BLaER1 (cell line): ENCODE results near the gene C1orf35.

Experiments used
- H3K27ac ChIP-seq: shearing (Covaris generic); formaldehyde crosslinking; 2 replicates; pipeline ENCODE4 v1.8.1; 2022
- H3K27me3 ChIP-seq: shearing (Covaris generic); formaldehyde crosslinking; 2 replicates; pipeline ENCODE4 v1.8.1; 2022
- H3K36me3 ChIP-seq: shearing (Covaris generic); formaldehyde crosslinking; 2 replicates; pipeline ENCODE4 v1.8.1; 2022
- H3K4me1 ChIP-seq: shearing (Covaris generic); formaldehyde crosslinking; 2 replicates; pipeline ENCODE4 v1.8.1; 2022
- H3K4me2 ChIP-seq: shearing (Covaris generic); formaldehyde crosslinking; 2 replicates; pipeline ENCODE4 v1.8.1; 2022
- H3K4me3 ChIP-seq: shearing (Covaris generic); formaldehyde crosslinking; 2 replicates; pipeline ENCODE4 v1.8.1; 2022
- H3K9ac ChIP-seq: shearing (Covaris generic); formaldehyde crosslinking; 2 replicates; pipeline ENCODE4 v1.8.1; 2022
- H3K9me3 ChIP-seq: shearing (Covaris generic); formaldehyde crosslinking; 2 replicates; pipeline ENCODE4 v1.8.1; 2022
- H4K20me1 ChIP-seq: shearing (Covaris generic); formaldehyde crosslinking; 2 replicates; pipeline ENCODE4 v1.8.1; 2022
- Cebpa-rat ChIP-seq: shearing (Covaris generic); IDR thresholded peaks from 2 replicates; pipeline ENCODE4 v1.8.1; 2022

The C1orf35 gene

GRCh38 chr1:228105270-228105995 is 2.3 kb upstream of the C1orf35 start:
- Histone ChIP-seq H3K27ac (no peak overlapping the region), H3K9ac (no peak overlapping the region), H3K36me3 (peaks cover 41% of the 10 kb centered on the region), H4K20me1 (peaks cover 35% of the 10 kb centered on the region), H3K4me1 (peaks cover 46% of the 10 kb centered on the region), H3K9me3 (no peaks in the 10 kb centered on the region), H3K4me2 (no peak overlapping the region), H3K27me3 (no peaks in the 10 kb centered on the region), H3K4me3 (no peak overlapping the region)
- no peak for TF ChIP-seq Cebpa-rat

- Histone ChIP-seq H3K27ac (no peak overlapping the region), H3K4me2 (no peak overlapping the region; the same call in 1 of the 2 replicates), H3K4me3 (no peak overlapping the region), H3K9me3 (no peaks in the 10 kb centered on the region), H3K36me3 (peaks cover 48% of the 10 kb centered on the region), H3K4me1 (peaks cover 39% of the 10 kb centered on the region), H4K20me1 (peaks cover 43% of the 10 kb centered on the region), H3K27me3 (no peaks in the 10 kb centered on the region), H3K9ac (0 out of 2 replicates have a peak overlapping the region, but pooled peaks have one; percentile 87)
- TF ChIP-seq Cebpa-rat = no peak
Measured at GRCh38 chr1:228104526-228105269, 1.6 kb upstream of the C1orf35 start.

- Histone ChIP-seq H3K36me3 (peaks cover 64% of the 10 kb centered on the region), H3K9ac (peak overlapping the region; percentile 87)
Measured at GRCh38 chr1:228101994-228102790, 933 bp downstream of the C1orf35 start.

GRCh38 chr1:228101614-228101993 is 1.5 kb downstream of the C1orf35 start:
- Histone ChIP-seq H4K20me1 (peaks cover 59% of the 10 kb centered on the region), H3K4me1 (peaks cover 24% of the 10 kb centered on the region), H3K4me3 (peak overlapping the region; percentile 94), H3K27ac (peak overlapping the region; percentile 55; the same call in 1 of the 2 replicates), H3K36me3 (peaks cover 64% of the 10 kb centered on the region), H3K9ac (peak overlapping the region; percentile 87), H3K4me2 (peak overlapping the region; percentile 97), H3K27me3 (no peaks in the 10 kb centered on the region), H3K9me3 (no peaks in the 10 kb centered on the region)
- TF ChIP-seq Cebpa-rat = no peak

More at GRCh38 chr1:228101994-228102790, 933 bp downstream of the C1orf35 start:
- no peak for TF ChIP-seq Cebpa-rat
- Histone ChIP-seq H3K27ac (peak overlapping the region; percentile 55), H3K4me2 (peak overlapping the region; percentile 97), H3K27me3 (no peaks in the 10 kb centered on the region), H4K20me1 (peaks cover 55% of the 10 kb centered on the region), H3K4me3 (peak overlapping the region; percentile 94), H3K9me3 (no peaks in the 10 kb centered on the region), H3K4me1 (peaks cover 24% of the 10 kb centered on the region)

- H3K27ac ChIP-seq = no peak overlapping the region
- H3K9ac ChIP-seq = peak overlapping the region; percentile 87; the same call in 1 of the 2 replicates
- H4K20me1 ChIP-seq = peaks cover 65% of the 10 kb centered on the region
- TF ChIP-seq Cebpa-rat = no peak
- no peaks in the 10 kb centered on the region for H3K27me3 ChIP-seq
- peaks cover 64% of the 10 kb centered on the region for H3K36me3 ChIP-seq
- no peaks in the 10 kb centered on the region for H3K9me3 ChIP-seq
- peak overlapping the region; percentile 94; the same call in 1 of the 2 replicates for H3K4me3 ChIP-seq
- peak overlapping the region; percentile 97 for H3K4me2 ChIP-seq
- peaks cover 24% of the 10 kb centered on the region for H3K4me1 ChIP-seq
Measured at GRCh38 chr1:228100822-228101613, 2.1 kb downstream of the C1orf35 start.

- no peak for TF ChIP-seq Cebpa-rat
- Histone ChIP-seq H3K4me1 (peaks cover 24% of the 10 kb centered on the region), H3K4me2 (no peak overlapping the region), H3K9me3 (peaks cover 10% of the 10 kb centered on the region), H3K27me3 (no peaks in the 10 kb centered on the region), H3K36me3 (peaks cover 69% of the 10 kb centered on the region), H3K27ac (no peak overlapping the region), H3K9ac (no peak overlapping the region), H4K20me1 (peaks cover 82% of the 10 kb centered on the region), H3K4me3 (no peak overlapping the region)
Measured at GRCh38 chr1:228099331-228099732, 3.8 kb downstream of the C1orf35 start.

GRCh38 chr1:228098323-228098931 is 4.7 kb downstream of the C1orf35 start:
- H4K20me1 ChIP-seq = peaks cover 91% of the 10 kb centered on the region
- no peak for TF ChIP-seq Cebpa-rat
- no peak overlapping the region for H3K27ac ChIP-seq

GRCh38 chr1:228097333-228098081 is 5.6 kb downstream of the C1orf35 start:
- Histone ChIP-seq H3K4me2 (no peak overlapping the region), H3K4me1 (peaks cover 15% of the 10 kb centered on the region), H3K27me3 (no peaks in the 10 kb centered on the region), H3K36me3 (peaks cover 87% of the 10 kb centered on the region), H3K9ac (no peak overlapping the region), H4K20me1 (peaks cover 100% of the 10 kb centered on the region), H3K9me3 (peaks cover 29% of the 10 kb centered on the region), H3K27ac (no peak overlapping the region), H3K4me3 (no peak overlapping the region)
- no peak for TF ChIP-seq Cebpa-rat

More at GRCh38 chr1:228098323-228098931, 4.7 kb downstream of the C1orf35 start:
- Histone ChIP-seq H3K27me3 (no peaks in the 10 kb centered on the region), H3K9me3 (peaks cover 19% of the 10 kb centered on the region), H3K4me1 (peaks cover 15% of the 10 kb centered on the region), H3K4me2 (no peak overlapping the region), H3K36me3 (peaks cover 78% of the 10 kb centered on the region), H3K9ac (no peak overlapping the region), H3K4me3 (no peak overlapping the region)
